IPS-15b (cell line): Measurements from ENCODE around the gene TNFSF15.
"Not testable (repeated sequence)": the region's sequence is repeated elsewhere in the genome, so short reads cannot be mapped to it uniquely, and the experiment has no call there.

Source experiments
- H3K27me3 ChIP-seq: one replicate; pipeline ENCODE4 v1.6.1; 2013; ENCODE audit warnings: low read length; ENCODE audit not compliant: control insufficient read depth, insufficient read depth
- H3K36me3 ChIP-seq: one replicate; pipeline ENCODE4 v1.6.1; 2013; ENCODE audit warnings: low read length; ENCODE audit not compliant: control insufficient read depth, insufficient read depth
- H3K4me1 ChIP-seq: one replicate; pipeline ENCODE4 v1.6.1; 2013; ENCODE audit warnings: mild to moderate bottlenecking, low read length; ENCODE audit not compliant: control insufficient read depth, insufficient read depth
- H3K4me3 ChIP-seq: one replicate; pipeline ENCODE4 v1.5.1; 2013; ENCODE audit warnings: low read depth, low read length
- H3K9ac ChIP-seq: one replicate; pipeline ENCODE4 v1.6.1; 2013; ENCODE audit warnings: low read depth, mild to moderate bottlenecking, low read length
- H3K9me3 ChIP-seq: one replicate; pipeline ENCODE4 v1.6.1; 2013; ENCODE audit warnings: mild to moderate bottlenecking, low read length; ENCODE audit not compliant: control insufficient read depth, insufficient read depth

TNFSF15 gene

DNA sequence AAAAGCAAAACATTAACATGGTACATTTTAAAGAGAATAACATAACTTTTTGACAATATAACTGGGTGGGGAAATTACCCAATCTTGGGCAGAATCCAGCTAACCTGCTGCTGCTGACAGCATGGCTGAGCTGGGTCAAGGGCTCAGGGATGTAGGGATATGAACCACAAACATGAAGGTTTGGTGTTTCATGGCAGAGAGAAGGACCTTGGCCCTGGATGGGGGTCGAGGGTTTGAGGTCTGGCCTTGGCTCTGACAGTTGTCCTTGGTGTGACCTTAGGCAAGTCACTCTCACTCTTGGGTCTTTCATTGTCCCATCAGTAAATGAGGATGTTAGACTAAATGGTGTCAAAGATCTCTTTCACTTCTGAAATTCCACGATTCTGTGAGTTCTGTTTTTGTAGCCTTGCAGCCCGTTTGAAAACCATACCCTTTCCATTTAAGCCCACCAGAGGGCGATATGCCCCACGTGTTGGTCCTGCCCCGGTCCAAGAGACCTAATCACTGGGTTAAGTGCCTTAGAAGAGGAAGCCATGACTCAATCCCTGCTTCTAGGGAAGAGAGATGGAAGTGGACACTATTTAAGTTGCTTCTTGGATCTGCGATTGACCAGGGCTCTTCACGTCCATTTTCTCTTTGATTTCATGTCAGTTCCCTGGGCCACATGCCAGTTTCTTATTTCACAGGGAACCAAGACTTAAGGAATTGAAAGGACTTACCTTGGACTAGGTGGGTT is 67.1 kb downstream of the TNFSF15 start:
- Histone ChIP-seq H3K27me3 (no peaks in the 10 kb centered on the region), H3K4me3 (no peak overlapping the region), H3K4me1 (no peaks in the 10 kb centered on the region), H3K9ac (no peak overlapping the region), H3K36me3 (no peaks in the 10 kb centered on the region), H3K9me3 (no peaks in the 10 kb centered on the region)

DNA sequence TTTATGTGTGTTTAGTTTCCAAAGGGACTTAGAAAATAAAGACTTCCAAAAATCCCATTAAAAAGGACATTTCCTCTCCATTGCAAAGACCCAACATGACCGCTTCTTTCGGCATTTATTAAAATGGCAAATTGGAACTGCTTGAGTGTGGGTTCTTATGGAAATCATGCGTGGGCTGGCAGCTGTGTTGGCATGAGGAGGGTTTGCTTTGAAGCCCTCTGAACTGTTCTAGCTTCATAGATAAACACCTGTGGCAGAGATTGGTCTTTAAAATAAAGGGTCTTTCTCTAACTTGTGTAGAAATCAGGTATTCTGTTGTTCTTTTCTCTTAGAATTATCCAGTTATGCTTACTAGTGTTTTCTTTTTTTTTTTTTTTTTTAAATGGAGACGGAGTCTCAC is 68.0 kb downstream of the TNFSF15 start:
- Histone ChIP-seq H3K4me3 (no peak overlapping the region), H3K36me3 (no peaks in the 10 kb centered on the region), H3K9ac (no peak overlapping the region), H3K4me1 (no peaks in the 10 kb centered on the region), H3K27me3 (no peaks in the 10 kb centered on the region), H3K9me3 (no peaks in the 10 kb centered on the region)

DNA sequence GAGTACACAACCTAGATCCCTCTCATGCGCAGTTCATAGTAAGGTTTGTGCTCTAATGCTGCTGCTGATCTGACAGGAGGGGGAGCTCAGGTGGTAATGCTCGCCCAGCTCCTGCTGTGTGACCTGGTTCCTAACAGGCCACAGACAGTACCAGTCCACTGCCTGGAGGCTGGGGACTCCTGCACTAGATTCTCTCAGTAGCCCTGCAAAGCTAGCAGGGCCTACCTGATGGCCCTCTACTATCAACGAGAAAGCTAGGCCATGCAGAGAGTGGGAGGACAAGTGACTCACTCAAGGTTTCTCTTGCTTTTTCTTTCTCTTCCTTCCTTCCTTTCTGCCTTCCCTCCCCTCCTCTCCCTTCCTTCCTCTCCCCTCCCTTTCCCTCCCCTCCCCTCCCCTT is 68.7 kb downstream of the TNFSF15 start:
- H3K9ac ChIP-seq, result no peak overlapping the region
- no peaks in the 10 kb centered on the region for H3K4me1 ChIP-seq
- no peaks in the 10 kb centered on the region for H3K36me3 ChIP-seq
- H3K4me3 ChIP-seq, result no peak overlapping the region
- no peaks in the 10 kb centered on the region for H3K27me3 ChIP-seq
- no peaks in the 10 kb centered on the region for H3K9me3 ChIP-seq

- Histone ChIP-seq H3K36me3 (no peaks in the 10 kb centered on the region), H3K9me3 (no peaks in the 10 kb centered on the region), H3K4me1 (no peaks in the 10 kb centered on the region), H3K9ac (no peak overlapping the region), H3K4me3 (no peak overlapping the region), H3K27me3 (no peaks in the 10 kb centered on the region)
Measured at GRCh38 chr9:114735704-114736103, 70.1 kb downstream of the TNFSF15 start.

DNA sequence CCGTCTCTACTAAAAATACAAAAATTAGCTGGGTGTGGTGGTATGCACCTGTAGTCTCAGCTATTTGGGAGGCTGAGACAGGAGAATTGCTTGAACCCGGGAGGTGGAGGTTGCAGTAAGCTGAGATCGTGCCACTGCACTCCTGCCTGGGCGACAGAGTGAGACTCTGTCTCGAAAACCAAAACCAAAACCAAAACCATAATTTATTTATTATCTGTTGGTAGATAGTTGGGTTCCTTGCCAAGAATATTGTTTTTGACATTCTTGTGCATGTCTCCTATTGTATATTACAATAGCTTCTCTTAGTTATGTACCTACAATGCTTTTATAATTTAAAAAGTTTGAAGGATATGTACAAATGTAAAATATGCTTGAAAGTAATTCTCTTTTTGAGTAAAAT is 70.7 kb downstream of the TNFSF15 start:
- not testable (repeated sequence) for H3K9ac ChIP-seq, H3K27me3 ChIP-seq, H3K4me3 ChIP-seq, H3K36me3 ChIP-seq, H3K4me1 ChIP-seq, H3K9me3 ChIP-seq
